Measurements from ENCODE around the gene TMPRSS9. TPM values are rescaled to one million over a fixed set of nuclear protein-coding genes. Genes with fewer than 3 reads are reported as not detected.

TMPRSS9 gene
- not detected for total RNA-seq

DNA sequence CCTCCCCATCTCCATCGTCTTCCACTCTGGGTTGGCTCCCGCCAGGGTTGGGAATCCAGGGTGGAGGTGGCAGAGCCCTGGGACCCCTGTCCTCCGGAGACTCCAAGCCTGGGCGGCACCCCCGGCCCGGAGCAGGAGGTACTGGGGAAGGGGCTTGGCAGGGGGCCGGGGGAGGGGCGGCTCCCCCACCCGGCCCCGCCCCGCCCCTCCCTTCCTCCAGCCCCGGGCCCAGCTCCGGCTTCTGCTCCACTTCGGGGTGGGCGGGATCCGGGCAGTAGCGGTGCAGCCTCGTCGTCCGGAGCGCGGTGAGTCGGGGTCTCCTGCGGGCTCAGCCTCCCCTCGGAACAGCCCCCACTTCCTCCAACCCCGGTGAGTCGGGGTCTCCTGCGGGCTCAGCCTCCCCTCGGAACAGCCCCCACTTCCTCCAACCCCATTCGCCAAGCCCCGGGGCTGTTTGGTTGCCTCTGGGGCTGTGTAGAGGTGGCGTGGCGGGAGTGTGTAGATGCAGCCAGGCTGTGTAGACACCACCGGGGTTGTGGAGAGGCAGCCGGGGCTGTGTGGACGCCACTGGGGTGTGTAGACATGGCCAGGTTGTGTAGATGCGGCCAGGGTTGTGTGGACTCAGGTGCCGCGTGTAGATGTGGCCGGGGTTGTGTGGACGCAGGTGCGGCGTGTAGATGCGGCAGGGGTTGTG, at the start of gene TMPRSS9:
Gene TMPRSS9 (plus strand): TSS at position 274 of the 694 bp plus-strand sequence. CDS start 29,521 bp downstream, outside the sequence.
- H3K36me3 ChIP-seq: peaks cover 0 to 7% (median 0%) of the 10 kb centered on the region in 3 donors
- no peak within 1 kb of the TSS for H3K27ac ChIP-seq
- peaks cover 0 to 55% of the 10 kb centered on the region in 2 donors for H3K27me3 ChIP-seq
- H3K4me1 ChIP-seq: peaks cover 0 to 13% (median 0%) of the 10 kb centered on the region in 4 donors
- WGBS, 2 donors: 23 to 62% methylated on average over 13 to 34 of the region's 44 CpGs
- no peak within 1 kb of the TSS for H3K4me3 ChIP-seq
- no peaks in the 10 kb centered on the region for H3K9me3 ChIP-seq
- TF ChIP-seq EP300 (IDR thresholded peaks at IDR 0.05) (no peak), POLR2A (IDR thresholded peaks at IDR 0.05) (no peak)
- TF ChIP-seq, protein P1, sequence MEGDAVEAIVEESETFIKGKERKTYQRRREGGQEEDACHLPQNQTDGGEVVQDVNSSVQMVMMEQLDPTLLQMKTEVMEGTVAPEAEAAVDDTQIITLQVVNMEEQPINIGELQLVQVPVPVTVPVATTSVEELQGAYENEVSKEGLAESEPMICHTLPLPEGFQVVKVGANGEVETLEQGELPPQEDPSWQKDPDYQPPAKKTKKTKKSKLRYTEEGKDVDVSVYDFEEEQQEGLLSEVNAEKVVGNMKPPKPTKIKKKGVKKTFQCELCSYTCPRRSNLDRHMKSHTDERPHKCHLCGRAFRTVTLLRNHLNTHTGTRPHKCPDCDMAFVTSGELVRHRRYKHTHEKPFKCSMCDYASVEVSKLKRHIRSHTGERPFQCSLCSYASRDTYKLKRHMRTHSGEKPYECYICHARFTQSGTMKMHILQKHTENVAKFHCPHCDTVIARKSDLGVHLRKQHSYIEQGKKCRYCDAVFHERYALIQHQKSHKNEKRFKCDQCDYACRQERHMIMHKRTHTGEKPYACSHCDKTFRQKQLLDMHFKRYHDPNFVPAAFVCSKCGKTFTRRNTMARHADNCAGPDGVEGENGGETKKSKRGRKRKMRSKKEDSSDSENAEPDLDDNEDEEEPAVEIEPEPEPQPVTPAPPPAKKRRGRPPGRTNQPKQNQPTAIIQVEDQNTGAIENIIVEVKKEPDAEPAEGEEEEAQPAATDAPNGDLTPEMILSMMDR (IDR thresholded peaks at IDR 0.05): no peak
- DNase-seq (ENCODE audit: low spot score in 2 of 2): no peak

DNA sequence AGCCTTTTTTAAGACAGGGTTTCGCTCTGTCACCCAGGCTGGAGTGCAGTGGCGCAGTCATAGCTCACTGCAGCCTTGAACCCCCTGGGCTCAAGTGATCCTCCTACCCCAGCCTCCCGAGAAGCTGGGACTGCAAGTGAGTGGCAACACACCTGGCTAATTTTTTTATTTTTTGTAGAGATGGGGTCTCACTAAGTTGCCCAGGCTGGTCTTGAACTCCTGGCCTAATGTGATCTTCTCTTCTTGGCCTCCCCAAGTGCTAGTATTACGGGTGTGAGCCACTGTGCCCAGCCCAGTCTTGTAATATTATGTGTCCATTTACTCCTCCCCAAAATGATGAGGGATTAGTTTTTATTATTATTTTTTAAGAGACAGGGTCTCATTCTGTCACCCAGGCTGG, 49.0 kb upstream of the TMPRSS9 start:
- H3K27me3 ChIP-seq: peaks cover 0 to 87% of the 10 kb centered on the region in 2 donors
- peaks cover 0 to 18% (median 1%) of the 10 kb centered on the region in 4 donors for H3K9me3 ChIP-seq
- TF ChIP-seq, protein P1 (IDR thresholded peaks at IDR 0.05): no peak
- H3K4me3 ChIP-seq: no peak overlapping the region
- DNase-seq (ENCODE audit: low spot score in 2 of 2): no peak
- 94 to 98% methylated on average over 4 of the region's 4 CpGs for WGBS, 2 donors
- no peaks in the 10 kb centered on the region for H3K36me3 ChIP-seq
- H3K27ac ChIP-seq: no peak overlapping the region
- H3K4me1 ChIP-seq: peaks cover 0 to 9% (median 1%) of the 10 kb centered on the region in 4 donors

DNA sequence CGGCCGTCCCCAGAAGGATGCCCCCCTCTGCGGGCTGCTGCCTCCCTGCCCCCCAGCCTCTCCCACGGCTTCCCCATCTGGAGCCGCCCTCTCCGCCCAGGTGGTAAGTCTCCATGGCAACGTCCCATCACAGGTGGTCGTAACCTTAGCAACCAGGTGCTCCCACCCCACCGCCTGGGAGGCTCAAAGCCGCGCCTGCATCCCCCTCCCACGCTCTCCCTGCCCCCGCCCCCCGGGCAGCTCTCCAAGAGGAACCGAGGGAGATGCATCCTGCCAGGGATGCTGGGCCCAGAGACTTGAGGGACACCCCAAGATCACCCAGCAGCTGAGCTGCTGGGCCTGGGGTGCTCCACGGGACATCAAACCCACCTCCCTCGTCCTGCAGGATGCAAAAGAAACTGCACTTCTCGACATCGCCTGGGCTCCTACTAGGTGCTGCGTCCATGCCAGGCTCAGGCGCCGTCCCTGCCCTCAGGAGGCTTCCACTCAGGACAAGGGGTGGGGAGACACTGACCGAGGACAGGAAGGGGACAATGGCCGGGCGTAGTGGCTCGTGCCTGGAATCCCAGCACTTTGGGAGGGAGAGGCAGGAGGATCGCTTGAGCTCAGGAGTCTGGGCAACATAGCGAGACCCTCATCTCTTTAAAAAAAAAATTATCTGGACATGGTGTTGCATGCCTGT, 47.1 kb upstream of the TMPRSS9 start:
- Histone ChIP-seq H3K4me3 (no peak overlapping the region), H3K27me3 (peaks cover 0 to 69% of the 10 kb centered on the region in 2 donors), H3K36me3 (no peaks in the 10 kb centered on the region), H3K4me1 (peaks cover 0 to 5% (median 1%) of the 10 kb centered on the region in 4 donors), H3K9me3 (peaks cover 0 to 20% (median 1%) of the 10 kb centered on the region in 4 donors), H3K27ac (no peak overlapping the region)
- WGBS, 2 donors: 40 to 45% methylated on average over 24 to 26 of the region's 28 CpGs
- TF ChIP-seq, protein P1 (IDR thresholded peaks at IDR 0.05): no peak
- TF ChIP-seq POLR2A (IDR thresholded peaks at IDR 0.05) (no peak), EP300 (IDR thresholded peaks at IDR 0.05) (no peak)
- DNase-seq (ENCODE audit: low spot score in 2 of 2): no peak

DNA sequence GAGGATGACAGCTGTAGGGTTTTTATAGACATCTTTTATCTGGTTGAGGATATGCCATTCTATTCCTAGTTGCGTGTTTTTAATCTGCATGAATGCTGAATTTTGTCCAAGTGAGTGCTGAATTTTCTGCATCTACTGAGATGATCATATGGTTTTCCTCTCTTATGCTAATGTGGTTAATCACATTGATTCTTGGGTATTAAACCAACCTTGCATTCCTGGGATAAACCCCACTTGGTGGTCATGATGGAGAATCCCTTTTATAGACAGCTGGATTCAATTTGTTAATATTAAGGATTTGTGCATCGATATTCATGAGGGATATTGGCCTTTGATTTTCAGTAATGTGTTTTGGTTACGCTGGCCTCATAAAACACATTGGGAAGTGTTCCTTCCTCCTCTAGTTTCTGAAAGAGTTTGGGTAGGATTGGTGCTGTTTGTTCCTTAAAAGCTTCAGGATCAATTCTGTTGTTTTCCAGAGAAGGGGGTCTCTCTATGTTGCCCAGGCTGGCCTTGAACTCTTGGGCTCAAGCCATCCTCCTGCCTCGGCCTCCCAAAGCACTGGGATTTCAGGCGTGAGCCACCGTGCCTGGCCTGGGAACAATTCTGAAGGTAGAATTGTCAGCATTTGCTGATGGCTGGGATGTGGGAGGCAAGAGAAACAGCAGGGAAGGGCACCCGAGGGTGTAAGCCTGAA, 44.8 kb upstream of the TMPRSS9 start:
- WGBS, 2 donors: 81 to 85% methylated on average over 7 of the region's 7 CpGs
- TF ChIP-seq POLR2A (IDR thresholded peaks at IDR 0.05) (no peak), EP300 (IDR thresholded peaks at IDR 0.05) (no peak)
- TF ChIP-seq, protein P1 (IDR thresholded peaks at IDR 0.05): no peak
- H3K27ac ChIP-seq: no peak overlapping the region
- H3K36me3 ChIP-seq: peaks cover 0 to under 1% (median 0%) of the 10 kb centered on the region in 3 donors
- DNase-seq (ENCODE audit: low spot score in 2 of 2): no peak
- peaks cover 0 to 20% (median 1%) of the 10 kb centered on the region in 4 donors for H3K9me3 ChIP-seq
- H3K4me3 ChIP-seq: no peak overlapping the region
- H3K27me3 ChIP-seq: peaks cover 0 to 48% of the 10 kb centered on the region in 2 donors
- H3K4me1 ChIP-seq: peaks cover 0 to 3% (median 0%) of the 10 kb centered on the region in 4 donors
